Epithelial cell of proximal tubule (primary cell): ENCODE measurements around the gene ASCL5. TPM values are rescaled to one million over a fixed set of nuclear protein-coding genes. Genes with fewer than 3 reads are reported as not detected.

ENCODE experiments used
- DNase-seq: peaks from one replicate; pipeline ENCODE4 v3.0.0-alpha.2; 2011; ENCODE audit warnings: low read depth
- H3K4me3 ChIP-seq: 2 replicates; pipeline ENCODE4 v1.5.1; 2011; ENCODE audit warnings: low read depth, mild to moderate bottlenecking, low read length
- CTCF ChIP-seq: conservative IDR thresholded peaks from 2 replicates; pipeline ENCODE4 v1.5.1; 2012; ENCODE audit warnings: low read depth, mild to moderate bottlenecking, low read length
- total RNA-seq: library from RNA; depleted of rRNA; stranded (reverse); fragments of >200 nt; gene quantifications from 2 replicates; pipeline ENCODE4 v1.2.3, GENCODE V29; 2015

Gene ASCL5
- total RNA-seq, 1 donor from 2014 or later, result not detected

GRCh38 chr1:201115390-201115937 is 11.5 kb downstream of the ASCL5 start:
- no peak overlapping the region for H3K4me3 ChIP-seq
- TF ChIP-seq CTCF, result no peak
- DNase-seq, result no peak

GRCh38 chr1:201114245-201115131 is 12.5 kb downstream of the ASCL5 start:
- peak overlapping the region; percentile 78 for H3K4me3 ChIP-seq
- TF ChIP-seq CTCF, result peak; percentile 83
- peak; percentile 32 for DNase-seq

- peak overlapping the region; percentile 78 for H3K4me3 ChIP-seq
- DNase-seq, result no peak
- TF ChIP-seq CTCF, result no peak
These were observed 13.3 kb downstream of the ASCL5 start for GRCh38 chr1:201113451-201114244.

GRCh38 chr1:201112926-201113325 is 14.1 kb downstream of the ASCL5 start:
- H3K4me3 ChIP-seq, result no peak overlapping the region
- DNase-seq, result no peak
- TF ChIP-seq CTCF, result no peak

GRCh38 chr1:201112173-201112731 is 14.7 kb downstream of the ASCL5 start, which contains the start of gene CACNA1S:
Gene CACNA1S, minus strand, starts transcription at chr1:201112426. Its CDS starts 87 bp downstream, at chr1:201112339.
- H3K4me3 ChIP-seq, result no peak within 1 kb of the TSS
- no peak for TF ChIP-seq CTCF
- DNase-seq, result no peak

GRCh38 chr1:201111672-201112071 is 15.3 kb downstream of the ASCL5 start:
- TF ChIP-seq CTCF, result no peak
- no peak overlapping the region for H3K4me3 ChIP-seq
- DNase-seq, result no peak
